PC-3 (cell line): Measurements from ENCODE around the gene FSTL3. TPM values are rescaled to one million over a fixed set of nuclear protein-coding genes. Genes with fewer than 3 reads are reported as not detected.

Experiments used
- ATAC-seq: fragments of 200-7000 bp; cut with Tn5 transposase; 2 replicates; pipeline ENCODE4 v1.9.1; 2020; ENCODE audit warnings: mild to moderate bottlenecking, moderate library complexity
- BruUV-seq: library from RNA; stranded (reverse); fragments of 400-500 nt; replicated peaks from 2 replicates; lab custom pipeline; 2021; lab: Mats Ljungman, UMichigan
- CTCF ChIA-PET: fragments of 300-600 bp; sonication (Branson Sonifier 250); formaldehyde crosslinking; loops from one replicate; lab custom pipeline; 2022; ENCODE audit warnings: antibody characterized with exemption; lab: Charles Lee
- POLR2A ChIA-PET: fragments of 300-600 bp; sonication (Branson Sonifier 250); formaldehyde crosslinking; loops from one replicate; lab custom pipeline; 2022; ENCODE audit warnings: antibody characterized with exemption; ENCODE audit not compliant: unreplicated experiment; lab: Charles Lee
- DNase-seq: peaks from one replicate; pipeline ENCODE4 v3.0.0-alpha.2; 2015
- H2AFZ ChIP-seq: fragments of 300-600 bp; sonication (generic); 2 replicates; pipeline ENCODE4 v1.6.0; 2016; ENCODE audit warnings: antibody characterized with exemption, low read length
- H3F3A ChIP-seq: fragments of 300-600 bp; sonication (generic); one replicate; pipeline ENCODE4 v1.6.0; 2017; ENCODE audit warnings: antibody characterized with exemption, low read length, control low read depth, mild to moderate bottlenecking; ENCODE audit not compliant: unreplicated experiment
- H3K27ac ChIP-seq: fragments of 300-600 bp; sonication (generic); 2 replicates; pipeline ENCODE4 v1.5.1; 2016; ENCODE audit warnings: mild to moderate bottlenecking, low read length
- H3K27me3 ChIP-seq: fragments of 300-600 bp; sonication (generic); 2 replicates; pipeline ENCODE4 v1.6.1; 2016; ENCODE audit warnings: low read length, mixed read lengths
- H3K36me3 ChIP-seq: fragments of 300-600 bp; sonication (generic); 2 replicates; pipeline ENCODE4 v1.6.1; 2016; ENCODE audit warnings: low read depth, mixed run types, low read length, mixed read lengths
- H3K4me1 ChIP-seq: fragments of 300-600 bp; sonication (generic); 2 replicates; pipeline ENCODE4 v1.5.1; 2016; ENCODE audit warnings: low read length; ENCODE audit not compliant: insufficient read depth
- H3K4me2 ChIP-seq: fragments of 300-600 bp; sonication (generic); 2 replicates; pipeline ENCODE4 v1.6.0; 2016; ENCODE audit warnings: low read length
- H3K4me3 ChIP-seq: fragments of 300-600 bp; sonication (generic); 2 replicates; pipeline ENCODE4 v1.5.1; 2016; ENCODE audit warnings: mild to moderate bottlenecking, low read length, mixed read lengths
- H3K79me2 ChIP-seq: fragments of 300-600 bp; sonication (generic); 2 replicates; pipeline ENCODE4 v1.6.1; 2017; ENCODE audit warnings: low read length, mixed read lengths
- H3K9ac ChIP-seq: fragments of 300-600 bp; sonication (generic); 2 replicates; pipeline ENCODE4 v1.6.0; 2016; ENCODE audit warnings: mild to moderate bottlenecking, low read length
- H3K9me2 ChIP-seq: fragments of 300-600 bp; sonication (generic); replicated peaks from 2 replicates; pipeline ENCODE4 v1.6.1; 2016; ENCODE audit warnings: mixed run types, low read length, mixed read lengths
- H3K9me3 ChIP-seq: fragments of 300-600 bp; sonication (generic); 2 replicates; pipeline ENCODE4 v1.6.1; 2016; ENCODE audit warnings: low read length, mixed read lengths
- H4K20me1 ChIP-seq: fragments of 300-600 bp; sonication (generic); 2 replicates; pipeline ENCODE4 v1.6.1; 2016; ENCODE audit warnings: low read length, mixed read lengths
- CTCF ChIP-seq: fragments of 300-600 bp; sonication (generic); conservative IDR thresholded peaks from 2 replicates; pipeline ENCODE4 v1.5.1; 2017; ENCODE audit warnings: antibody characterized with exemption, low read depth, mild to moderate bottlenecking, low read length
- EZH2 ChIP-seq: fragments of 300-600 bp; sonication (generic); IDR thresholded peaks from one replicate; pipeline ENCODE4 v1.6.1; 2017; ENCODE audit warnings: antibody characterized with exemption, mild to moderate bottlenecking, low read length; ENCODE audit not compliant: unreplicated experiment
- EZH2phosphoT487 ChIP-seq: fragments of 300-600 bp; sonication (generic); IDR thresholded peaks from 2 replicates; pipeline ENCODE4 v1.6.1; 2018; ENCODE audit warnings: mild to moderate bottlenecking, antibody characterized with exemption, low read length, borderline replicate concordance
- intact Hi-C: fragments of 100-400 bp; cut with micrococcal nuclease; formaldehyde crosslinking; loops from 2 replicates; pipeline ENCODE4 v1.9.0; 2023
- total RNA-seq: library from RNA; depleted of rRNA; stranded (reverse); fragments of >200 nt; gene quantifications from 2 replicates; pipeline ENCODE4 v1.2.3, GENCODE V29; 2014; rRNA removed

The FSTL3 gene
- total RNA-seq, 1 experiment from 2014 or later = 53.3 TPM

- no peak overlapping the region for H2AFZ ChIP-seq
- H3K79me2 ChIP-seq = no peaks in the 10 kb centered on the region
- H3K36me3 ChIP-seq = no peaks in the 10 kb centered on the region
- intact Hi-C loops = loop anchor here (5.0 kb wide), 1 partner anchor 145 kb away; the partner anchor contains the start of gene HCN2
- TF ChIP-seq CTCF (no peak), EZH2phosphoT487 (no peak), EZH2 (no peak)
- no peaks in the 10 kb centered on the region for H3K4me1 ChIP-seq
- no peaks in the 10 kb centered on the region for H3K9me2 ChIP-seq
- CTCF ChIA-PET = no interaction called here
- no peaks in the 10 kb centered on the region for H4K20me1 ChIP-seq
- no peak overlapping the region for H3K4me3 ChIP-seq
- BruUV-seq = no TSS peak
- POLR2A ChIA-PET = no interaction called here
- no peak for ATAC-seq
- DNase-seq = no peak
- no peak overlapping the region for H3K4me2 ChIP-seq
- no peak overlapping the region for H3K27ac ChIP-seq
- H3K27me3 ChIP-seq = no peaks in the 10 kb centered on the region
- H3K9me3 ChIP-seq = no peaks in the 10 kb centered on the region
- no peak overlapping the region for H3K9ac ChIP-seq
- H3F3A ChIP-seq = no peaks in the 10 kb centered on the region
These were observed 56.2 kb downstream of the FSTL3 start for GRCh38 chr19:732148-733069.

Other genes with a start within 250 kb of the FSTL3 start
- 0.18 TPM in 1 of 2 replicates, not detected in the other for gene SHC2, start 215.4 kb upstream of the FSTL3 start, total RNA-seq
- gene MADCAM1, start 179.9 kb upstream of the FSTL3 start, total RNA-seq = 0.11 and 0.17 TPM in 2 replicates
- 28.5 and 44.0 TPM in 2 replicates for gene TPGS1, start 168.9 kb upstream of the FSTL3 start, total RNA-seq
- gene CDC34, start 144.6 kb upstream of the FSTL3 start, total RNA-seq = 119 and 152 TPM in 2 replicates
- 0.35 TPM in 1 of 2 replicates, not detected in the other for gene GZMM, start 132.3 kb upstream of the FSTL3 start, total RNA-seq
- gene BSG, start 103.8 kb upstream of the FSTL3 start, total RNA-seq = 458 and 514 TPM in 2 replicates
- 0.04 and 0.46 TPM in 2 replicates for gene HCN2, start 86.5 kb upstream of the FSTL3 start, total RNA-seq
- gene POLRMT, start 42.9 kb upstream of the FSTL3 start, total RNA-seq = 60.5 and 80.6 TPM in 2 replicates
- gene FGF22, start 36.5 kb upstream of the FSTL3 start, total RNA-seq = 0.81 and 1.3 TPM in 2 replicates
- gene RNF126, start 13.2 kb upstream of the FSTL3 start, total RNA-seq = 86.4 and 89.2 TPM in 2 replicates
- not detected in 2 replicates for gene PRSS57, start 19.1 kb downstream of the FSTL3 start, total RNA-seq
- 10.8 and 13.0 TPM in 2 replicates for gene PALM, start 32.5 kb downstream of the FSTL3 start, total RNA-seq
- gene MISP, start 74.7 kb downstream of the FSTL3 start, total RNA-seq = 115 and 130 TPM in 2 replicates
- gene PTBP1, start 121.1 kb downstream of the FSTL3 start, total RNA-seq = 395 and 412 TPM in 2 replicates
- gene PLPPR3, start 145.6 kb downstream of the FSTL3 start, total RNA-seq = not detected in 2 replicates
- not detected in 2 replicates for gene AZU1, start 151.4 kb downstream of the FSTL3 start, total RNA-seq
- gene PRTN3, start 164.6 kb downstream of the FSTL3 start, total RNA-seq = 0.29 and 0.40 TPM in 2 replicates
- not detected in 2 replicates for gene ELANE, start 175.9 kb downstream of the FSTL3 start, total RNA-seq
- gene CFD, start 183.3 kb downstream of the FSTL3 start, total RNA-seq = 22.4 and 38.0 TPM in 2 replicates
- gene MED16, start 216.8 kb downstream of the FSTL3 start, total RNA-seq = 25.9 and 41.6 TPM in 2 replicates
- gene RNU6-9, start 217.1 kb downstream of the FSTL3 start, total RNA-seq = not detected in 2 replicates
- 34.0 and 44.9 TPM in 2 replicates for gene R3HDM4, start 236.8 kb downstream of the FSTL3 start, total RNA-seq
- gene KISS1R, start 240.9 kb downstream of the FSTL3 start, total RNA-seq = 1.2 and 3.9 TPM in 2 replicates
- 5.6 and 13.9 TPM in 2 replicates for gene ARID3A, start 249.6 kb downstream of the FSTL3 start, total RNA-seq